IMR-90 (cell line): ENCODE measurements around the gene CXCR2. TPM values are rescaled to one million over a fixed set of nuclear protein-coding genes. Genes with fewer than 3 reads are reported as not detected.

ENCODE experiments used
- ATAC-seq: fragments of 200-7000 bp; cut with Tn5 transposase; 2 replicates; pipeline ENCODE4 v1.9.1; 2020; ENCODE audit warnings: low read depth, mild to moderate bottlenecking, moderate library complexity
- BruUV-seq: library from RNA; stranded (reverse); fragments of 400-500 nt; replicated peaks from 2 replicates; lab custom pipeline; 2021; lab: Mats Ljungman, UMichigan
- CTCF ChIA-PET: fragments of 300-600 bp; formaldehyde crosslinking; extraction: SDS; loops from one replicate; lab custom pipeline; 2021; ENCODE audit warnings: antibody characterized with exemption; lab: Yijun Ruan, JAX
- POLR2A ChIA-PET: fragments of 300-600 bp; sonication (Branson Sonifier 250); formaldehyde crosslinking; loops from one replicate; lab custom pipeline; 2022; ENCODE audit warnings: antibody characterized with exemption; ENCODE audit not compliant: unreplicated experiment; lab: Charles Lee
- DNase-seq: peaks from one replicate; pipeline ENCODE4 v3.0.0; 2013
- H2AFZ ChIP-seq: replicated peaks from 2 replicates; pipeline ENCODE3; 2013; ENCODE audit warnings: low read length, mild to moderate bottlenecking; ENCODE audit not compliant: poor library complexity
- H2AK5ac ChIP-seq: 2 replicates; pipeline ENCODE4 v1.6.1; 2013; ENCODE audit warnings: low read depth, low read length, inconsistent platforms
- H2AK9ac ChIP-seq: replicated peaks from 2 replicates; pipeline ENCODE3; 2013; ENCODE audit warnings: mild to moderate bottlenecking, low read depth, low read length, moderate library complexity; ENCODE audit not compliant: poor library complexity
- H2BK120ac ChIP-seq: 2 replicates; pipeline ENCODE4 v1.6.1; 2013; ENCODE audit warnings: low read depth, low read length, inconsistent platforms
- H2BK15ac ChIP-seq: 3 replicates; pipeline ENCODE4 v1.6.1; 2013; ENCODE audit warnings: low read depth, low read length, inconsistent platforms
- H2BK20ac ChIP-seq: 2 replicates; pipeline ENCODE4 v1.6.1; 2013; ENCODE audit warnings: low read depth, mild to moderate bottlenecking, inconsistent platforms, low read length, moderate library complexity
- H2BK5ac ChIP-seq: 2 replicates; pipeline ENCODE4 v1.6.1; 2013; ENCODE audit warnings: mild to moderate bottlenecking, low read depth, low read length, inconsistent platforms; ENCODE audit not compliant: poor library complexity, severe bottlenecking
- H3K14ac ChIP-seq: replicated peaks from 2 replicates; pipeline ENCODE4 v1.6.1; 2013; ENCODE audit warnings: low read depth, low read length, inconsistent platforms
- H3K18ac ChIP-seq: 2 replicates; pipeline ENCODE4 v1.6.1; 2013; ENCODE audit warnings: low read depth, low read length, control low read depth
- H3K23ac ChIP-seq: 2 replicates; pipeline ENCODE4 v1.6.1; 2013; ENCODE audit warnings: low read depth, low read length, inconsistent platforms
- H3K27ac ChIP-seq: 2 replicates; pipeline ENCODE4 v1.5.1; 2013; ENCODE audit warnings: mild to moderate bottlenecking, control low read depth, low read length; ENCODE audit not compliant: insufficient read depth
- H3K27me3 ChIP-seq: 2 replicates; pipeline ENCODE4 v1.6.1; 2013; ENCODE audit warnings: low read length; ENCODE audit not compliant: control insufficient read depth, insufficient read depth
- H3K36me3 ChIP-seq: 2 replicates; pipeline ENCODE4 v1.6.1; 2013; ENCODE audit warnings: low read length, mixed read lengths; ENCODE audit not compliant: control insufficient read depth, insufficient read depth
- H3K4ac ChIP-seq: 2 replicates; pipeline ENCODE4 v1.6.1; 2013; ENCODE audit warnings: low read depth, low read length, inconsistent platforms
- H3K4me1 ChIP-seq: 2 replicates; pipeline ENCODE4 v1.6.1; 2013; ENCODE audit warnings: low read length, mixed read lengths; ENCODE audit not compliant: control insufficient read depth, insufficient read depth
- H3K4me2 ChIP-seq: 2 replicates; pipeline ENCODE4 v1.6.1; 2013; ENCODE audit warnings: low read depth, mild to moderate bottlenecking, control low read depth, low read length, moderate library complexity
- H3K4me3 ChIP-seq: 2 replicates; pipeline ENCODE4 v1.5.1; 2013; ENCODE audit warnings: low read depth, mild to moderate bottlenecking, control low read depth, low read length, moderate library complexity; ENCODE audit not compliant: insufficient read depth
- H3K56ac ChIP-seq: 2 replicates; pipeline ENCODE4 v1.6.1; 2013; ENCODE audit warnings: low read length, inconsistent platforms; ENCODE audit not compliant: insufficient read depth; ENCODE audit errors: extremely low read depth
- H3K79me1 ChIP-seq, 2 experiments: 2 replicates each; pipeline ENCODE4 v1.6.1; 2013; ENCODE audit warnings: low read length in 2 of 2, inconsistent platforms in 1 of 2, low read depth in 1 of 2
- H3K9ac ChIP-seq: 2 replicates; pipeline ENCODE4 v1.6.1; 2013; ENCODE audit warnings: low read depth, low read length, control low read depth
- H3K9me1 ChIP-seq: 2 replicates; pipeline ENCODE4 v1.6.1; 2013; ENCODE audit warnings: low read length, inconsistent platforms; ENCODE audit not compliant: insufficient read depth
- H3K9me3 ChIP-seq: 2 replicates; pipeline ENCODE4 v1.6.1; 2013; ENCODE audit warnings: low read length; ENCODE audit not compliant: control insufficient read depth, insufficient read depth
- H4K20me1 ChIP-seq: 2 replicates; pipeline ENCODE4 v1.6.1; 2013; ENCODE audit warnings: low read length, inconsistent platforms; ENCODE audit not compliant: insufficient read depth
- H4K5ac ChIP-seq: 2 replicates; pipeline ENCODE4 v1.6.1; 2013; ENCODE audit warnings: mild to moderate bottlenecking, low read depth, low read length, control low read depth
- H4K8ac ChIP-seq, 2 experiments: 2 replicates each; pipeline ENCODE4 v1.6.1; 2013; ENCODE audit warnings: low read depth in 2 of 2, low read length in 2 of 2, control low read depth in 1 of 2, inconsistent platforms in 1 of 2
- H4K91ac ChIP-seq: 2 replicates; pipeline ENCODE4 v1.6.1; 2013; ENCODE audit warnings: low read depth, low read length, inconsistent platforms; ENCODE audit not compliant: insufficient read depth
- BHLHE40 ChIP-seq: fragments of 150-350 bp; IDR thresholded peaks from 2 replicates; pipeline ENCODE4 v1.6.1; 2016; ENCODE audit warnings: mild to moderate bottlenecking, low read depth, low read length
- CEBPB ChIP-seq: IDR thresholded peaks from 2 replicates; pipeline ENCODE4 v1.6.1; 2012; ENCODE audit warnings: low read depth, low read length, improper control_type of control experiment
- CHD1 ChIP-seq: IDR thresholded peaks from 2 replicates; pipeline ENCODE4 v1.6.1; 2012; ENCODE audit warnings: low read depth, low read length, improper control_type of control experiment
- ELK1 ChIP-seq: fragments of 150-350 bp; IDR thresholded peaks from 2 replicates; pipeline ENCODE4 v1.6.1; 2016; ENCODE audit warnings: low read depth, mild to moderate bottlenecking, low read length, moderate library complexity, borderline replicate concordance
- FOS ChIP-seq: fragments of 150-350 bp; IDR thresholded peaks from 2 replicates; pipeline ENCODE4 v1.6.1; 2016; ENCODE audit warnings: low read depth, low read length
- MAFK ChIP-seq: IDR thresholded peaks from 2 replicates; pipeline ENCODE4 v1.6.1; 2012; ENCODE audit warnings: low read depth, low read length, improper control_type of control experiment
- MAZ ChIP-seq: IDR thresholded peaks from 2 replicates; pipeline ENCODE4 v1.6.1; 2012; ENCODE audit warnings: low read depth, mild to moderate bottlenecking, low read length, improper control_type of control experiment, moderate library complexity, borderline replicate concordance
- MXI1 ChIP-seq: IDR thresholded peaks from 2 replicates; pipeline ENCODE4 v1.6.1; 2012; ENCODE audit warnings: low read depth, mild to moderate bottlenecking, low read length, moderate library complexity, borderline replicate concordance
- NFE2L2 ChIP-seq: fragments of 150-350 bp; IDR thresholded peaks from 2 replicates; pipeline ENCODE4 v1.6.1; 2016; ENCODE audit warnings: low read depth, mild to moderate bottlenecking, low read length
- POLR2A ChIP-seq: IDR thresholded peaks from 2 replicates; pipeline ENCODE4 v1.6.1; 2012; ENCODE audit warnings: mild to moderate bottlenecking, low read depth, low read length
- RAD21 ChIP-seq: IDR thresholded peaks from 2 replicates; pipeline ENCODE4 v1.6.1; 2012; ENCODE audit warnings: low read length, improper control_type of control experiment
- RCOR1 ChIP-seq: IDR thresholded peaks from 2 replicates; pipeline ENCODE4 v1.6.1; 2012; ENCODE audit warnings: mild to moderate bottlenecking, low read length, improper control_type of control experiment; ENCODE audit not compliant: insufficient replicate concordance
- RFX5 ChIP-seq: IDR thresholded peaks from 2 replicates; pipeline ENCODE4 v1.8.0; 2012; ENCODE audit warnings: low read depth, mild to moderate bottlenecking, low read length, moderate library complexity
- SMC3 ChIP-seq: fragments of 150-350 bp; IDR thresholded peaks from 2 replicates; pipeline ENCODE4 v1.6.1; 2016; ENCODE audit warnings: low read depth, mild to moderate bottlenecking, antibody characterized with exemption, low read length, moderate library complexity
- USF2 ChIP-seq: fragments of 150-350 bp; IDR thresholded peaks from 2 replicates; pipeline ENCODE4 v1.6.1; 2017; ENCODE audit warnings: mild to moderate bottlenecking, antibody characterized with exemption, low read length, low read depth
- WGBS, 2 experiments: methylation state at CpG; one replicate each; pipeline versions ENCODE4 v1.1.5 to v1.1.7; 2013; ENCODE audit warnings: missing lambda C conversion rate in 2 of 2; ENCODE audit not compliant: insufficient read length in 1 of 2; ENCODE audit errors: extremely low coverage in 2 of 2; 5-methylcytosine and 5-hydroxymethylcytosine counted together
- dilution Hi-C: fragments of 300-500 bp; cut with HindIII; formaldehyde crosslinking; loops from one replicate; pipeline ENCODE4 v1.14.3; 2018; ENCODE audit warnings: low sequenced_read_pairs; ENCODE audit not compliant: unreplicated experiment
- in situ Hi-C: fragments of 300-500 bp; cut with MboI; formaldehyde crosslinking; loops from 3 replicates; pipeline ENCODE4 v1.14.3; 2019; ENCODE audit warnings: low sequenced_read_pairs, inconsistent platforms, mixed read lengths
- intact Hi-C: fragments of 100-400 bp; cut with micrococcal nuclease; formaldehyde crosslinking; loops from 2 replicates; pipeline ENCODE4 v1.10.0; 2022
- polyA plus RNA-seq, 3 experiments: library from polyadenylated mRNA; depleted of rRNA; stranded (reverse); fragments of >200 nt; gene quantifications; 2 replicates each; pipeline ENCODE4 v1.2.3, GENCODE V29; 2012; ENCODE audit warnings: low replicate concordance in 1 of 3
- total RNA-seq: library from RNA; depleted of rRNA; stranded (reverse); fragments of >200 nt; gene quantifications from 2 replicates; pipeline ENCODE4 v1.2.3, GENCODE V29; 2012

Gene CXCR2
- total and polyA plus RNA-seq, 2 of the 4 experiments (the other 2 are of a cell fraction) = not detected

- dilution Hi-C loops (no loop called here), intact Hi-C loops (no loop called here), in situ Hi-C loops (no loop called here)
- H2AFZ ChIP-seq = no peak within 1 kb of the TSS
- no peaks in the 10 kb centered on the region for H3K79me1 ChIP-seq
- no peak for ATAC-seq
- H2BK15ac ChIP-seq = no peak within 1 kb of the TSS
- H3K4me3 ChIP-seq = no peak within 1 kb of the TSS
- POLR2A ChIA-PET = no interaction called here
- H3K18ac ChIP-seq = no peak within 1 kb of the TSS
- TF ChIP-seq RAD21 (no peak), MAFK (no peak), NFE2L2 (no peak), MXI1 (no peak), ELK1 (no peak), CEBPB (no peak), RCOR1 (no peak), CHD1 (no peak), BHLHE40 (no peak), MAZ (no peak), RFX5 (no peak), POLR2A (no peak), FOS (no peak), SMC3 (no peak), USF2 (no peak)
- H2BK120ac ChIP-seq = no peak within 1 kb of the TSS
- H3K23ac ChIP-seq = no peak within 1 kb of the TSS
- peaks cover 54% of the 10 kb centered on the region for H3K27me3 ChIP-seq
- no peak within 1 kb of the TSS for H2BK20ac ChIP-seq
- no peak within 1 kb of the TSS for H4K91ac ChIP-seq
- no TSS peak for BruUV-seq
- H2AK5ac ChIP-seq = no peak within 1 kb of the TSS
- H4K8ac ChIP-seq = no peak within 1 kb of the TSS
- no peak within 1 kb of the TSS for H3K4ac ChIP-seq
- no peaks in the 10 kb centered on the region for H3K9me3 ChIP-seq
- CTCF ChIA-PET = no interaction called here
- no peak within 1 kb of the TSS for H3K4me2 ChIP-seq
- H3K56ac ChIP-seq = no peak within 1 kb of the TSS
- no peaks in the 10 kb centered on the region for H3K9me1 ChIP-seq
- no peak within 1 kb of the TSS for H3K9ac ChIP-seq
- no peak within 1 kb of the TSS for H2BK5ac ChIP-seq
- peaks cover 1% of the 10 kb centered on the region; the same call in 1 of the 2 replicates for H3K4me1 ChIP-seq
- no peaks in the 10 kb centered on the region for H4K20me1 ChIP-seq
- no peak within 1 kb of the TSS for H2AK9ac ChIP-seq
- no peak within 1 kb of the TSS for H3K27ac ChIP-seq
- H3K36me3 ChIP-seq = no peaks in the 10 kb centered on the region
- no peak for DNase-seq
- 67% methylated on average over 1 of the region's 3 CpGs; no CpG with 5 or more reads in 1 of the 2 experiments for WGBS, 2 experiments
- H4K5ac ChIP-seq = no peak within 1 kb of the TSS
- H3K14ac ChIP-seq = no peak within 1 kb of the TSS
These were observed 41.0 kb downstream of the CXCR2 start, which contains the start of gene CXCR1 for GRCh38 chr2:218166791-218167190. CXCR1 (minus strand) TSS chr2:218166962; CDS start chr2:218165211, 1,751 bp downstream.
